Heart right ventricle (tissue), 16 donors: ENCODE data around the gene PPP1R2. TPM values are rescaled to one million over a fixed set of nuclear protein-coding genes. Genes with fewer than 3 reads are reported as not detected.
A peak's percentile ranks its signal among the peaks of the same experiment; 100 is the strongest.
"Not testable (repeated sequence)": the region's sequence is repeated elsewhere in the genome, so short reads cannot be mapped to it uniquely, and the experiment has no call there.

Experiments used
- ATAC-seq, 8 donors: fragments of 200-7000 bp; cut with Tn5 transposase; one replicate each; pipeline ENCODE4 v1.9.1; 2020; ENCODE audit warnings: mild to moderate bottlenecking in 8 of 8, moderate library complexity in 8 of 8, moderate number of reproducible peaks in 1 of 8
- DNase-seq, 2 donors: peaks; one replicate each; pipeline ENCODE4 v3.0.0-alpha.2; 2020
- H3K27ac ChIP-seq, 10 donors: fragments of 200-600 bp; sonication (generic) in 2 of 10; one replicate each; pipeline versions ENCODE4 v1.5.0 to v1.8.0; 2020 to 2022; ENCODE audit warnings: mild to moderate bottlenecking in 3 of 10
- H3K27me3 ChIP-seq, 7 donors: fragments of 200-600 bp; one replicate each; pipeline ENCODE4 v1.8.0; 2021 to 2022; ENCODE audit warnings: mild to moderate bottlenecking in 2 of 7
- H3K36me3 ChIP-seq, 9 donors: fragments of 200-600 bp; sonication (generic) in 1 of 9; one replicate each; pipeline versions ENCODE4 v1.5.0 to v1.8.0; 2020 to 2022; ENCODE audit warnings: mild to moderate bottlenecking in 2 of 9
- H3K4me1 ChIP-seq, 9 donors: fragments of 200-600 bp; sonication (generic) in 1 of 9; one replicate each; pipeline versions ENCODE4 v1.5.0 to v1.8.0; 2020 to 2022; ENCODE audit warnings: mild to moderate bottlenecking in 4 of 9
- H3K4me3 ChIP-seq, 10 donors: fragments of 200-600 bp; sonication (generic) in 2 of 10; one replicate each; pipeline versions ENCODE4 v1.5.0 to v1.8.0; 2020 to 2022; ENCODE audit warnings: mild to moderate bottlenecking in 7 of 10, moderate library complexity in 2 of 10
- H3K9me3 ChIP-seq, 11 donors: fragments of 200-600 bp in 10 of 11; sonication (generic) in 2 of 11; one replicate each; pipeline versions ENCODE4 v1.5.0 to v1.8.0; 2013 to 2022; ENCODE audit warnings: mild to moderate bottlenecking in 2 of 11, control low read depth in 1 of 11, moderate library complexity in 1 of 11
- CTCF ChIP-seq, 9 donors: fragments of 200-600 bp; sonication (generic) in 2 of 9; IDR thresholded peaks; one replicate each; pipeline versions ENCODE4 v1.5.0 to v1.8.0; 2021 to 2022; ENCODE audit warnings: antibody characterized with exemption in 9 of 9, mild to moderate bottlenecking in 5 of 9, moderate library complexity in 1 of 9
- WGBS, 2 donors: extraction: QIAGEN DNeasy Blood & Tissue Kit; methylation state at CpG; one replicate each; pipeline ENCODE4 v1.1.7; 2013; ENCODE audit warnings: inconsistent platforms in 1 of 2; 5-methylcytosine and 5-hydroxymethylcytosine counted together
- intact Hi-C, 10 donors: fragments of 100-400 bp; cut with DNase I; formaldehyde crosslinking; loops; one replicate each; pipeline versions ENCODE4 v1.11.1 to v1.14.2; 2022
- long read RNA-seq, 3 donors: library from polyadenylated mRNA; unstranded; transcript quantifications; one replicate each; pipeline ENCODE4 v2.0.0, GENCODE V29; 2020 to 2021
- polyA plus RNA-seq, 2 donors: library from polyadenylated mRNA; stranded (reverse); fragments of 200-250 nt; gene quantifications; one replicate each; pipeline ENCODE4 v1.2.3, GENCODE V29; 2013
- total RNA-seq, 10 donors: library from RNA; stranded (reverse); fragmentation: NEBNext Ultra II Directional in 3 of 10; extraction: Animal tissue kit (Norgen Biotek cat#: 25700) in 3 of 10; gene quantifications; one replicate each; pipeline versions ENCODE4 v1.2.1 to v1.2.4, GENCODE V29; 2021 to 2023
- donor health status: Arrhythmogenic right ventricular cardiomyopathy.
- donor health status: ischemic (EF 13 %, LVEDD 7.1; RV severe dilation, severe dysfunction).
- donor health status: healthy with polysubstance abuse.
- donor health status: DM: no; HTN: yes; CAD: no.
- donor health status: DM: no; HTN: no; CAD: no.
- donor health status: ischemic (EF 25% LVEDD 6.9; RV normal size, moderate dysfunction).
- donor health status: ischemic (EF 25% LVEDD 5.7; RV mildly dilated, moderate dysfunction).
- donor health status: healthy.
- donor health status: DM: yes; HTN: yes; CAD: no.
- donor health status: Ischemic cardiomyopathy.
- donor health status: ischemic (EF 35%, LVEDD 5.7; RV mildly dilated, moderate dysfunction).
- donor health status: nonischemic (EF 11% LVEDD 7.7; RV severe dilation, severe dysfunction).
- donor health status: DM: yes; HTN: yes; CAD: no.
- donor health status: PGD.
- donor health status: ischemic (EF 29% LVEDD 5.4; RV normal size, mild dysfunction).
- donor health status: nonischemic (EF 23%, LVEDD 6.1; RV moderate dilation, normal function).

PPP1R2 gene
- total RNA-seq, result 10 to 100 TPM; 37.6 to 55.2 (median 41.0) TPM
- polyA plus RNA-seq, result 10 to 100 TPM; 15.4 to 24.9 TPM
- long read RNA-seq, donor 1, transcript PPP1R2-206 (6 exons, 3,450 nt), result major isoform, 110 of 121 reads
- long read RNA-seq, donor 1, partial matches to known transcripts, result 3 of 121 reads
- long read RNA-seq, donor 1, other reads (novel, unspliced or antisense), result 8 of 121 reads
- long read RNA-seq, donor 2, transcript PPP1R2-206 (6 exons, 3,450 nt), result major isoform, 150 of 157 reads
- long read RNA-seq, donor 2, partial matches to known transcripts, result 1 of 157 reads
- long read RNA-seq, donor 2, other reads (novel, unspliced or antisense), result 6 of 157 reads
- long read RNA-seq, donor 3, transcript PPP1R2-206 (6 exons, 3,450 nt), result major isoform, 216 of 231 reads
- long read RNA-seq, donor 3, partial matches to known transcripts, result 2 of 231 reads
- long read RNA-seq, donor 3, other reads (novel, unspliced or antisense), result 12 of 231 reads

GRCh38 chr3:195542698-195543499, at the start of gene PPP1R2:
Gene PPP1R2 (minus strand): TSS chr3:195543325. CDS start chr3:195543025, 300 bp downstream.
- Histone ChIP-seq H3K4me1 (peaks cover 3 to 80% (median 76%) of the 10 kb centered on the region in 9 donors), H3K27me3 (no peaks in the 10 kb centered on the region), H3K27ac (peak within 1 kb of the TSS; percentile 86 to 99 (median 96)), H3K4me3 (peak within 1 kb of the TSS; percentile 64 to 99 (median 92)), H3K9me3 (no peaks in the 10 kb centered on the region), H3K36me3 (no peaks in the 10 kb centered on the region)
- DNase-seq, result peak; percentile 92 to 94
- peak; percentile 89 to 96 (median 94) for ATAC-seq
- WGBS, 2 donors, result 0% methylated on average over 88 to 95 of the region's 95 CpGs
- TF ChIP-seq CTCF (IDR thresholded peaks at IDR 0.05), result no peak
- intact Hi-C loops, result no loop called here

GRCh38 chr3:195591852-195592251, 48.7 kb upstream of the PPP1R2 start:
- 47 to 73% methylated on average over 2 of the region's 2 CpGs for WGBS, 2 donors
- peak in 1 of 8 donors; percentile 55 for ATAC-seq

GRCh38 chr3:195591220-195591619, 48.1 kb upstream of the PPP1R2 start:
- WGBS, 2 donors, result 67 to 80% methylated on average over 6 of the region's 6 CpGs
- no peak overlapping the region for H3K27ac ChIP-seq
- H3K4me3 ChIP-seq, result no peak overlapping the region
- no peak for TF ChIP-seq CTCF (IDR thresholded peaks at IDR 0.05)
- H3K27me3 ChIP-seq, result peaks cover 0 to 12% (median 0%) of the 10 kb centered on the region in 7 donors
- H3K36me3 ChIP-seq, result no peaks in the 10 kb centered on the region
- peaks cover 0 to 11% (median 0%) of the 10 kb centered on the region in 9 donors for H3K4me1 ChIP-seq
- intact Hi-C loops, result no loop called here
- ATAC-seq (peak in 2 of 8 donors; percentile 21 to 44), DNase-seq (no peak)
- H3K9me3 ChIP-seq, result peaks cover 0 to 11% (median 0%) of the 10 kb centered on the region in 11 donors

More at GRCh38 chr3:195591852-195592251, 48.7 kb upstream of the PPP1R2 start:
- intact Hi-C loops, result no loop called here
- H3K4me3 ChIP-seq, result no peak overlapping the region
- peaks cover 0 to 15% (median 2%) of the 10 kb centered on the region in 9 donors for H3K4me1 ChIP-seq
- no peak for TF ChIP-seq CTCF (IDR thresholded peaks at IDR 0.05)
- DNase-seq, result no peak
- H3K9me3 ChIP-seq, result peaks cover 0 to 11% (median 0%) of the 10 kb centered on the region in 11 donors
- peak overlapping the region in 1 of 10 donors; percentile 3 for H3K27ac ChIP-seq
- H3K27me3 ChIP-seq, result peaks cover 0 to 11% (median 0%) of the 10 kb centered on the region in 7 donors
- H3K36me3 ChIP-seq, result no peaks in the 10 kb centered on the region

- H3K9me3 ChIP-seq, result peaks cover 0 to 11% (median 0%) of the 10 kb centered on the region in 11 donors
- ATAC-seq, DNase-seq, H3K36me3 ChIP-seq, H3K27ac ChIP-seq, intact Hi-C loops, H3K4me3 ChIP-seq: not testable (repeated sequence)
- 96 to 100% methylated on average over 2 of the region's 2 CpGs for WGBS, 2 donors
- H3K27me3 ChIP-seq, result peaks cover 0 to 21% (median 0%) of the 10 kb centered on the region in 7 donors
- H3K4me1 ChIP-seq, result peaks cover 0 to 14% (median 0%) of the 10 kb centered on the region in 9 donors
Measured at GRCh38 chr3:195590381-195590780, 47.3 kb upstream of the PPP1R2 start.

- peaks cover 0 to 11% (median 0%) of the 10 kb centered on the region in 11 donors for H3K9me3 ChIP-seq
- intact Hi-C loops, H3K36me3 ChIP-seq, ATAC-seq, DNase-seq, H3K27ac ChIP-seq, H3K4me3 ChIP-seq: not testable (repeated sequence)
- H3K27me3 ChIP-seq, result peaks cover 0 to 25% (median 0%) of the 10 kb centered on the region in 7 donors
- peaks cover 0 to 14% (median 0%) of the 10 kb centered on the region in 9 donors for H3K4me1 ChIP-seq
- WGBS, 2 donors, result 35 to 81% methylated on average over 6 of the region's 6 CpGs
Measured at GRCh38 chr3:195589796-195590195, 46.7 kb upstream of the PPP1R2 start.
